ENCODE measurements around the gene JTB. TPM values are rescaled to one million over a fixed set of nuclear protein-coding genes. Genes with fewer than 3 reads are reported as not detected.
A peak's percentile ranks its signal among the peaks of the same experiment; 100 is the strongest.

Gene JTB
- total and polyA plus RNA-seq, 9 of the 15 experiments (the other 6 are each of a cell fraction or from before 2014, with no cell fraction given) = 24.7 to 308 (median 151) TPM

DNA sequence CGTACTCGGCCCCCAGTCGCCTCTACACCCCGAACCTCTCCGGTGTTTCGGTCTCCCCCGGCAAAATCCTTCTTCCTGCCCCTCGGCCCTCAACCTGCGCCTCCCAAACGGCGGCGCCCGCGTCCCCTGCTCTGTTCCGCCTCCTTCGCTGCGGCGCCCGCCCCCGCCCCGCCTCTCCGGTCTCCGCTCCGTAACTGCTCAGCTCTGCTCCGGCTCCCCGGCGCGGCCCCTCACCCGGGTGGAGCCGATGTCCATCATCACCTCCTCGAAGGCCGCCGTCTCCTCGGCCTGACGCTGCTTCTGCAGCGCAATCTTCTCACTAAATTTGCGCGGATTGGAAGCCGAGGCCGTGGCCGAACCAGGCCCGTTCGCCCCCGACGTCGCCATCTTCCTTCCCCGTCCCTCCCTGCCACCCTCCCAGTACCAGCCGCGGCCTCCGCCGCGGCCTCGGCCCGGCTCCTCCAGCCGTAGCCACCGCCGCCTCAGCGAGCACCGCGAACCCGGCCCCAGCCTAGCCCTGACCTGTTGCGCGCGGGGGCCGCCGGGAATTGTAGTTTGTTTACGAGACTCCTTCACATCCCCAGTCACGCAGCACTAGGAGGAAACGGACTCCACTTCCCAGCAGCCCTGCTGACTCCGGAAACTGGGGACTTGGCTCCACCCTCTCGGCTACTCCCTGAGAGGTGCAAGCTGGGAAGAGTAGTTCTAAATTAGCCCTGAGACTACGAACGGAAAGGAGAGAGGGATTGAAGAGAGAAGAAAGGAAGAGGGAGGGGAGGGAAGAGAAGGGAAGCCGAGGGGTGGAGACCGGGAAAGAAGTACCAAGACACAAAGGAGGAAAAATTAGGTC is 19.1 kb downstream of the JTB start, which contains the start of gene CRTC2 (continued):
- TF ChIP-seq, protein P1, sequence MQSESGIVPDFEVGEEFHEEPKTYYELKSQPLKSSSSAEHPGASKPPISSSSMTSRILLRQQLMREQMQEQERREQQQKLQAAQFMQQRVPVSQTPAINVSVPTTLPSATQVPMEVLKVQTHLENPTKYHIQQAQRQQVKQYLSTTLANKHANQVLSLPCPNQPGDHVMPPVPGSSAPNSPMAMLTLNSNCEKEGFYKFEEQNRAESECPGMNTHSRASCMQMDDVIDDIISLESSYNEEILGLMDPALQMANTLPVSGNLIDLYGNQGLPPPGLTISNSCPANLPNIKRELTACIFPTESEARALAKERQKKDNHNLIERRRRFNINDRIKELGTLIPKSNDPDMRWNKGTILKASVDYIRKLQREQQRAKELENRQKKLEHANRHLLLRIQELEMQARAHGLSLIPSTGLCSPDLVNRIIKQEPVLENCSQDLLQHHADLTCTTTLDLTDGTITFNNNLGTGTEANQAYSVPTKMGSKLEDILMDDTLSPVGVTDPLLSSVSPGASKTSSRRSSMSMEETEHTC (IDR thresholded peaks at IDR 0.05) = no peak
- TF ChIP-seq HDAC3 (IDR thresholded peaks at IDR 0.05; ENCODE audit: borderline replicate concordance, partially characterized antibody) = no peak
- TF ChIP-seq FOXK2 (conservative IDR thresholded peaks at IDR 0.05 in 1 of 2, IDR thresholded peaks at IDR 0.05 in 1 of 2; ENCODE audit: low read depth in 2 of 2) = peak; percentile 90 to 92
- TF ChIP-seq ZKSCAN3 (CRISPR knock-in tag; IDR thresholded peaks at IDR 0.05) = no peak
- TF ChIP-seq, protein P2, sequence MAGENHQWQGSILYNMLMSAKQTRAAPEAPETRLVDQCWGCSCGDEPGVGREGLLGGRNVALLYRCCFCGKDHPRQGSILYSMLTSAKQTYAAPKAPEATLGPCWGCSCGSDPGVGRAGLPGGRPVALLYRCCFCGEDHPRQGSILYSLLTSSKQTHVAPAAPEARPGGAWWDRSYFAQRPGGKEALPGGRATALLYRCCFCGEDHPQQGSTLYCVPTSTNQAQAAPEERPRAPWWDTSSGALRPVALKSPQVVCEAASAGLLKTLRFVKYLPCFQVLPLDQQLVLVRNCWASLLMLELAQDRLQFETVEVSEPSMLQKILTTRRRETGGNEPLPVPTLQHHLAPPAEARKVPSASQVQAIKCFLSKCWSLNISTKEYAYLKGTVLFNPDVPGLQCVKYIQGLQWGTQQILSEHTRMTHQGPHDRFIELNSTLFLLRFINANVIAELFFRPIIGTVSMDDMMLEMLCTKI (IDR thresholded peaks at IDR 0.05; ENCODE audit: partially characterized antibody) = no peak
- TF ChIP-seq CHD4 (IDR thresholded peaks at IDR 0.05; ENCODE audit: insufficient read depth, insufficient replicate concordance, low read depth, low read length, poor library complexity, severe bottlenecking) = no peak
- TF ChIP-seq, protein P3, sequence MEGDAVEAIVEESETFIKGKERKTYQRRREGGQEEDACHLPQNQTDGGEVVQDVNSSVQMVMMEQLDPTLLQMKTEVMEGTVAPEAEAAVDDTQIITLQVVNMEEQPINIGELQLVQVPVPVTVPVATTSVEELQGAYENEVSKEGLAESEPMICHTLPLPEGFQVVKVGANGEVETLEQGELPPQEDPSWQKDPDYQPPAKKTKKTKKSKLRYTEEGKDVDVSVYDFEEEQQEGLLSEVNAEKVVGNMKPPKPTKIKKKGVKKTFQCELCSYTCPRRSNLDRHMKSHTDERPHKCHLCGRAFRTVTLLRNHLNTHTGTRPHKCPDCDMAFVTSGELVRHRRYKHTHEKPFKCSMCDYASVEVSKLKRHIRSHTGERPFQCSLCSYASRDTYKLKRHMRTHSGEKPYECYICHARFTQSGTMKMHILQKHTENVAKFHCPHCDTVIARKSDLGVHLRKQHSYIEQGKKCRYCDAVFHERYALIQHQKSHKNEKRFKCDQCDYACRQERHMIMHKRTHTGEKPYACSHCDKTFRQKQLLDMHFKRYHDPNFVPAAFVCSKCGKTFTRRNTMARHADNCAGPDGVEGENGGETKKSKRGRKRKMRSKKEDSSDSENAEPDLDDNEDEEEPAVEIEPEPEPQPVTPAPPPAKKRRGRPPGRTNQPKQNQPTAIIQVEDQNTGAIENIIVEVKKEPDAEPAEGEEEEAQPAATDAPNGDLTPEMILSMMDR (IDR thresholded peaks at IDR 0.05 in 2 of 3, conservative IDR thresholded peaks at IDR 0.05 in 1 of 3; ENCODE audit: insufficient read depth in 2 of 3, low read depth in 1 of 3, low read length in 3 of 3) = peak in 1 of 3 experiments; percentile 8; a peak in 1 of 6 replicates
- TF ChIP-seq MEF2A (IDR thresholded peaks at IDR 0.05; ENCODE audit: control insufficient read depth, low read depth, low read length) = no peak
- TF ChIP-seq PHTF2 (CRISPR knock-in tag; IDR thresholded peaks at IDR 0.05) = no peak
- TF ChIP-seq ZBTB17 (CRISPR knock-in tag; IDR thresholded peaks at IDR 0.05) = peak; percentile 90
- no peak for TF ChIP-seq XRCC4 (IDR thresholded peaks at IDR 0.05; ENCODE audit: extremely low read depth, insufficient read depth, insufficient read length)
- TF ChIP-seq EP300 (IDR thresholded peaks at IDR 0.05; ENCODE audit: low read length) = no peak
- TF ChIP-seq, protein P4, sequence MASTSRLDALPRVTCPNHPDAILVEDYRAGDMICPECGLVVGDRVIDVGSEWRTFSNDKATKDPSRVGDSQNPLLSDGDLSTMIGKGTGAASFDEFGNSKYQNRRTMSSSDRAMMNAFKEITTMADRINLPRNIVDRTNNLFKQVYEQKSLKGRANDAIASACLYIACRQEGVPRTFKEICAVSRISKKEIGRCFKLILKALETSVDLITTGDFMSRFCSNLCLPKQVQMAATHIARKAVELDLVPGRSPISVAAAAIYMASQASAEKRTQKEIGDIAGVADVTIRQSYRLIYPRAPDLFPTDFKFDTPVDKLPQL (IDR thresholded peaks at IDR 0.05; ENCODE audit: extremely low read depth, insufficient read length) = no peak
- TF ChIP-seq HDGF (IDR thresholded peaks at IDR 0.05) = 0 out of 2 replicates have a peak, but pooled peaks have one; percentile 18
- TF ChIP-seq ZBTB1 (CRISPR knock-in tag; IDR thresholded peaks at IDR 0.05; ENCODE audit: borderline replicate concordance, low read depth) = no peak
- TF ChIP-seq ZNF785 (CRISPR knock-in tag; IDR thresholded peaks at IDR 0.05) = no peak
- TF ChIP-seq, protein P5, sequence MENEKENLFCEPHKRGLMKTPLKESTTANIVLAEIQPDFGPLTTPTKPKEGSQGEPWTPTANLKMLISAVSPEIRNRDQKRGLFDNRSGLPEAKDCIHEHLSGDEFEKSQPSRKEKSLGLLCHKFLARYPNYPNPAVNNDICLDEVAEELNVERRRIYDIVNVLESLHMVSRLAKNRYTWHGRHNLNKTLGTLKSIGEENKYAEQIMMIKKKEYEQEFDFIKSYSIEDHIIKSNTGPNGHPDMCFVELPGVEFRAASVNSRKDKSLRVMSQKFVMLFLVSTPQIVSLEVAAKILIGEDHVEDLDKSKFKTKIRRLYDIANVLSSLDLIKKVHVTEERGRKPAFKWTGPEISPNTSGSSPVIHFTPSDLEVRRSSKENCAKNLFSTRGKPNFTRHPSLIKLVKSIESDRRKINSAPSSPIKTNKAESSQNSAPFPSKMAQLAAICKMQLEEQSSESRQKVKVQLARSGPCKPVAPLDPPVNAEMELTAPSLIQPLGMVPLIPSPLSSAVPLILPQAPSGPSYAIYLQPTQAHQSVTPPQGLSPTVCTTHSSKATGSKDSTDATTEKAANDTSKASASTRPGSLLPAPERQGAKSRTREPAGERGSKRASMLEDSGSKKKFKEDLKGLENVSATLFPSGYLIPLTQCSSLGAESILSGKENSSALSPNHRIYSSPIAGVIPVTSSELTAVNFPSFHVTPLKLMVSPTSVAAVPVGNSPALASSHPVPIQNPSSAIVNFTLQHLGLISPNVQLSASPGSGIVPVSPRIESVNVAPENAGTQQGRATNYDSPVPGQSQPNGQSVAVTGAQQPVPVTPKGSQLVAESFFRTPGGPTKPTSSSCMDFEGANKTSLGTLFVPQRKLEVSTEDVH (IDR thresholded peaks at IDR 0.05; ENCODE audit: low read depth, partially characterized antibody) = peak; percentile 66
